ENCODE measurements around the gene TET1.
"Not testable (repeated sequence)": the region's sequence is repeated elsewhere in the genome, so short reads cannot be mapped to it uniquely, and the experiment has no call there.

The TET1 gene

GRCh38 chr10:68566351-68566750, 6.2 kb downstream of the TET1 start:
- TF ChIP-seq CTCF (conservative IDR thresholded peaks at IDR 0.05; ENCODE audit: low read length), result no peak
- no peak for DNase-seq (ENCODE audit: low read depth)
- H3K4me3 ChIP-seq (ENCODE audit: low read length), result no peak overlapping the region

- H3K4me3 ChIP-seq (ENCODE audit: low read length), result no peak overlapping the region
- no peak for TF ChIP-seq CTCF (conservative IDR thresholded peaks at IDR 0.05; ENCODE audit: low read length)
- no peak for DNase-seq (ENCODE audit: low read depth)
These were observed 6.8 kb downstream of the TET1 start for GRCh38 chr10:68566955-68567354.

GRCh38 chr10:68572151-68572550, 12.0 kb downstream of the TET1 start:
- no peak overlapping the region for H3K4me3 ChIP-seq (ENCODE audit: low read length)
- no peak for DNase-seq (ENCODE audit: low read depth)
- TF ChIP-seq CTCF (conservative IDR thresholded peaks at IDR 0.05; ENCODE audit: low read length), result no peak

- TF ChIP-seq CTCF (conservative IDR thresholded peaks at IDR 0.05; ENCODE audit: low read length), result no peak
- no peak overlapping the region for H3K4me3 ChIP-seq (ENCODE audit: low read length)
- DNase-seq (ENCODE audit: low read depth), result no peak
These were observed 13.9 kb downstream of the TET1 start for GRCh38 chr10:68574051-68574450.

- no peak for TF ChIP-seq CTCF (conservative IDR thresholded peaks at IDR 0.05; ENCODE audit: low read length)
- no peak overlapping the region for H3K4me3 ChIP-seq (ENCODE audit: low read length)
- DNase-seq (ENCODE audit: low read depth), result no peak
These were observed 16.0 kb downstream of the TET1 start for GRCh38 chr10:68576118-68576517.

- TF ChIP-seq CTCF (conservative IDR thresholded peaks at IDR 0.05; ENCODE audit: low read length), result no peak
- peak; percentile 31 for DNase-seq (ENCODE audit: low read depth)
- H3K4me3 ChIP-seq (ENCODE audit: low read length), result no peak overlapping the region
These were observed 18.8 kb downstream of the TET1 start for GRCh38 chr10:68578974-68579373.

GRCh38 chr10:68584187-68584586, 24.1 kb downstream of the TET1 start:
- DNase-seq (ENCODE audit: low read depth), result not testable (repeated sequence)

More at GRCh38 chr10:68584187-68584586, 24.1 kb downstream of the TET1 start:
- H3K4me3 ChIP-seq (ENCODE audit: low read length), result not testable (repeated sequence)

Measured in AG10803 (cell line).